Measurements from ENCODE around the gene ABTB2.

GRCh38 chr11:34345540-34345876 lies 12.3 kb downstream of the ABTB2 start:
- no peak for TF ChIP-seq SUZ12 (IDR thresholded peaks at IDR 0.05)
- TF ChIP-seq ARNT (IDR thresholded peaks at IDR 0.05), result no peak
- no peak for TF ChIP-seq ELF4 (IDR thresholded peaks at IDR 0.05)
- TF ChIP-seq BHLHE40 (IDR thresholded peaks at IDR 0.05; ENCODE audit: borderline replicate concordance), result no peak
- no peak for TF ChIP-seq FOXA1 (IDR thresholded peaks at IDR 0.05)
- TF ChIP-seq SP1 (IDR thresholded peaks at IDR 0.05), result no peak
- no peak for TF ChIP-seq FOXM1 (IDR thresholded peaks at IDR 0.05; ENCODE audit: borderline replicate concordance)
- no peak for TF ChIP-seq ZNF384 (IDR thresholded peaks at IDR 0.05)
- TF ChIP-seq TARDBP (IDR thresholded peaks at IDR 0.05), result no peak
- no peak for TF ChIP-seq CTBP1 (IDR thresholded peaks at IDR 0.05; ENCODE audit: borderline replicate concordance)
- no peak for TF ChIP-seq FOXK2 (IDR thresholded peaks at IDR 0.05)
- no peak for TF ChIP-seq L3MBTL2 (conservative IDR thresholded peaks at IDR 0.05)
- TF ChIP-seq HDGF (IDR thresholded peaks at IDR 0.05; ENCODE audit: borderline replicate concordance), result no peak

Data from HEK293T (cell line).